HEK293 (cell line): ENCODE results near the gene POMC.

ENCODE experiments used
- CTCF ChIA-PET: fragments of 350-600 bp; formaldehyde crosslinking; extraction: SDS; loops from one replicate; lab custom pipeline; 2021; ENCODE audit warnings: antibody characterized with exemption; lab: Yijun Ruan, JAX
- POLR2A ChIA-PET: fragments of 300-600 bp; formaldehyde crosslinking; extraction: SDS; loops from one replicate; lab custom pipeline; 2020; ENCODE audit warnings: antibody characterized with exemption, inconsistent platforms; lab: Yijun Ruan, JAX
- H3K27ac ChIP-seq: fragments of 200-500 bp; sonication (Bioruptor generic); 2 replicates; pipeline ENCODE4 v1.5.1; 2014; ENCODE audit warnings: low read depth, low read length, control low read depth, inconsistent platforms; ENCODE audit errors: extremely low read depth
- H3K36me3 ChIP-seq, 2 experiments: fragments of 200-500 bp in 1 of 2; sonication (Bioruptor generic) in 1 of 2; 1 replicate in 1 of 2; 2 replicates in 1 of 2; pipeline ENCODE4 v1.5.1; 2014 to 2017; ENCODE audit warnings: inconsistent platforms in 2 of 2, low read length in 2 of 2; ENCODE audit not compliant: control insufficient read depth in 2 of 2, insufficient read depth in 1 of 2
- H3K4me1 ChIP-seq: fragments of 200-500 bp; sonication (Bioruptor generic); 2 replicates; pipeline ENCODE4 v1.5.1; 2014; ENCODE audit warnings: mild to moderate bottlenecking, low read length, inconsistent platforms; ENCODE audit not compliant: control insufficient read depth, insufficient read depth
- H3K4me3 ChIP-seq: 2 replicates; pipeline ENCODE4 v1.5.1; 2011; ENCODE audit warnings: low read depth, mild to moderate bottlenecking, control low read depth, low read length, moderate library complexity
- H3K9me3 ChIP-seq: fragments of 200-500 bp; sonication (Bioruptor generic); 2 replicates; pipeline ENCODE4 v1.5.1; 2014; ENCODE audit warnings: low read depth, low read length, inconsistent platforms; ENCODE audit not compliant: control insufficient read depth, insufficient read depth
- EGR2 ChIP-seq: fragments of 450-650 bp; formaldehyde crosslinking; IDR thresholded peaks from 2 replicates; pipeline ENCODE4 v1.5.1; 2016; ENCODE audit warnings: low read depth, missing biosample characterization, missing genetic modification characterization
- KLF16 ChIP-seq: fragments of 450-650 bp; formaldehyde crosslinking; IDR thresholded peaks from 2 replicates; pipeline ENCODE4 v1.5.1; 2017; ENCODE audit warnings: missing biosample characterization, missing genetic modification characterization
- PRDM2 ChIP-seq: fragments of 450-650 bp; formaldehyde crosslinking; IDR thresholded peaks from 2 replicates; pipeline ENCODE4 v1.5.1; 2016; ENCODE audit warnings: missing biosample characterization, missing genetic modification characterization, borderline replicate concordance
- REST ChIP-seq: fragments of 450-650 bp; formaldehyde crosslinking; IDR thresholded peaks from 2 replicates; pipeline ENCODE4 v1.5.1; 2016; ENCODE audit warnings: missing biosample characterization, missing genetic modification characterization
- SCRT1 ChIP-seq: fragments of 450-650 bp; formaldehyde crosslinking; IDR thresholded peaks from 2 replicates; pipeline ENCODE4 v1.5.1; 2016; ENCODE audit warnings: missing biosample characterization, missing genetic modification characterization, borderline replicate concordance
- SP2 ChIP-seq: fragments of 450-650 bp; formaldehyde crosslinking; IDR thresholded peaks from 2 replicates; pipeline ENCODE4 v1.5.1; 2016; ENCODE audit warnings: missing biosample characterization, missing genetic modification characterization
- TRIM28 ChIP-seq: IDR thresholded peaks from 2 replicates; pipeline ENCODE4 v1.6.1; 2011; ENCODE audit warnings: low read length, control low read depth, borderline replicate concordance
- YY1 ChIP-seq: fragments of 450-650 bp; formaldehyde crosslinking; IDR thresholded peaks from 2 replicates; pipeline ENCODE4 v1.5.1; 2018; ENCODE audit warnings: missing biosample characterization, missing genetic modification characterization
- ZBTB6 ChIP-seq: fragments of 450-650 bp; formaldehyde crosslinking; IDR thresholded peaks from 2 replicates; pipeline ENCODE4 v1.5.1; 2017; ENCODE audit warnings: missing biosample characterization, missing genetic modification characterization
- ZNF112 ChIP-seq: fragments of 450-650 bp; formaldehyde crosslinking; IDR thresholded peaks from 2 replicates; pipeline ENCODE4 v1.5.0; 2017; ENCODE audit warnings: missing biosample characterization, missing genetic modification characterization
- ZNF48 ChIP-seq: fragments of 450-650 bp; formaldehyde crosslinking; IDR thresholded peaks from 2 replicates; pipeline ENCODE4 v1.5.1; 2016; ENCODE audit warnings: missing biosample characterization, missing genetic modification characterization
- ZNF488 ChIP-seq: fragments of 450-650 bp; formaldehyde crosslinking; IDR thresholded peaks from 2 replicates; pipeline ENCODE4 v1.5.1; 2016; ENCODE audit warnings: missing biosample characterization, missing genetic modification characterization
- ZNF513 ChIP-seq: fragments of 450-650 bp; IDR thresholded peaks from 2 replicates; pipeline ENCODE4 v1.5.1; 2018; ENCODE audit warnings: missing biosample characterization, missing genetic modification characterization
- ZNF549 ChIP-seq: fragments of 450-650 bp; IDR thresholded peaks from 2 replicates; pipeline ENCODE4 v1.5.1; 2018; ENCODE audit warnings: missing biosample characterization, missing genetic modification characterization, mild to moderate bottlenecking, inconsistent platforms, moderate library complexity
- TF ChIP-seq, protein P1 (sequence below): fragments of 450-650 bp; formaldehyde crosslinking; IDR thresholded peaks from 2 replicates; pipeline ENCODE4 v1.5.1; 2017; ENCODE audit warnings: missing biosample characterization, missing genetic modification characterization

The POMC gene

GRCh38 chr2:25116956-25117355 is 51.4 kb downstream of the POMC start (continued):
- TF ChIP-seq PRDM2 (tag by site-specific recombination) (no peak), SP2 (tag by site-specific recombination) (no peak), ZNF513 (tag by site-specific recombination) (no peak), ZNF48 (no peak), YY1 (tag by site-specific recombination) (no peak), ZNF488 (tag by site-specific recombination) (no peak), TRIM28 (no peak), ZNF112 (no peak), EGR2 (tag by site-specific recombination) (no peak)
- TF ChIP-seq, protein P1, sequence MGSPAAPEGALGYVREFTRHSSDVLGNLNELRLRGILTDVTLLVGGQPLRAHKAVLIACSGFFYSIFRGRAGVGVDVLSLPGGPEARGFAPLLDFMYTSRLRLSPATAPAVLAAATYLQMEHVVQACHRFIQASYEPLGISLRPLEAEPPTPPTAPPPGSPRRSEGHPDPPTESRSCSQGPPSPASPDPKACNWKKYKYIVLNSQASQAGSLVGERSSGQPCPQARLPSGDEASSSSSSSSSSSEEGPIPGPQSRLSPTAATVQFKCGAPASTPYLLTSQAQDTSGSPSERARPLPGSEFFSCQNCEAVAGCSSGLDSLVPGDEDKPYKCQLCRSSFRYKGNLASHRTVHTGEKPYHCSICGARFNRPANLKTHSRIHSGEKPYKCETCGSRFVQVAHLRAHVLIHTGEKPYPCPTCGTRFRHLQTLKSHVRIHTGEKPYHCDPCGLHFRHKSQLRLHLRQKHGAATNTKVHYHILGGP (tag by site-specific recombination), result no peak

DNA sequence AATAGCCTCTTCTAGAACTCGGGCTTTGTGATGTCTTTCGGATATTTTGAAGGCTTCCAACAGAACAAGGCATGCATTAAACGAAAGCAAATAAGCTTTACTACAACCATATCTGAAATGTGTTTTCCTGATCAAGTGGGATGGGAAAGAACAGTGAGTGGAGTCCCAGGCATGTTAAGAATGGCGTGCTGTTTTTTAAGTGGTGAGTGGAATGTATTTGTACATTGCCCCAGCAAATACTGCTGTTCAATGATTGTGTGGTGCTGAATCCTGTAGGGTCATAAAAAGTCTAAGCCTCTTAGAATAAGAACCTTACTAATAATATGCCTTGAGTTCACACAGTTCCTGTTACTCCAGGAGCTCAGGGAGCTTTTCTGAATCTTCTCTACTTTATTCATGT is 52.5 kb downstream of the POMC start:
- POLR2A ChIA-PET, result no interaction called here
- CTCF ChIA-PET, result interaction anchor here (1.9 kb wide), 1 partner anchor 140 kb away, joined by 8 read pairs; no protein-coding TSS in a partner anchor
- Histone ChIP-seq H3K4me1 (no peaks in the 10 kb centered on the region), H3K9me3 (no peaks in the 10 kb centered on the region), H3K36me3 (no peaks in the 10 kb centered on the region), H3K4me3 (no peak overlapping the region), H3K27ac (no peak overlapping the region)
- no peak for TF ChIP-seq SCRT1
- TF ChIP-seq ZBTB6, result no peak
- no peak for TF ChIP-seq KLF16
- peak; percentile 47; the same call in 1 of the 2 replicates for TF ChIP-seq REST
- TF ChIP-seq ZNF549 (tag by site-specific recombination), result no peak
